ENCODE measurements around the gene CHAC1.

Gene CHAC1

GRCh38 chr15:40925495-40925862 lies 27.8 kb upstream of the CHAC1 start:
- no peak for DNase-seq

GRCh38 chr15:40925863-40926658 lies 27.2 kb upstream of the CHAC1 start:
- no peak for DNase-seq

- DNase-seq, result no peak
Measured at GRCh38 chr15:40926659-40927494, 26.4 kb upstream of the CHAC1 start.

DNA sequence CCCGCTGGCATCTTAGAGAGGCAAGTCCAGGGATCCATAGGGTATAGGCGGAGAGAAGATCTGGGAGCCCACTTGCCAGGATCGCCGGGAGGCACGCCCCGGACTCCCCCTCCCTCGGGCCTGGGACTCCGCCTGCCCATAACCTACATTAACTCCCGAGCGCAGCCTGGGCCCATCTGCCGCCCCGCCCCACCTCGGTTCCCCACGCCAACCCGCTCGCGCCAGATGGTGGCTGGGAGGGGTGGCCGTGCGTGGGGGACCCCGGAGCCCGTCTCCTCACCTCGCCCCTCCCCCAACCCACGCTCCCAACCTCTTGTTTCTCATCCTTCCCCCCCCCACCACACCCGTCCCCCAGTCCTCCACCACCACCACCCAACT lies 25.8 kb upstream of the CHAC1 start:
- DNase-seq, result no peak

- DNase-seq, result no peak
Measured at GRCh38 chr15:40927873-40928806, 25.1 kb upstream of the CHAC1 start.

DNA sequence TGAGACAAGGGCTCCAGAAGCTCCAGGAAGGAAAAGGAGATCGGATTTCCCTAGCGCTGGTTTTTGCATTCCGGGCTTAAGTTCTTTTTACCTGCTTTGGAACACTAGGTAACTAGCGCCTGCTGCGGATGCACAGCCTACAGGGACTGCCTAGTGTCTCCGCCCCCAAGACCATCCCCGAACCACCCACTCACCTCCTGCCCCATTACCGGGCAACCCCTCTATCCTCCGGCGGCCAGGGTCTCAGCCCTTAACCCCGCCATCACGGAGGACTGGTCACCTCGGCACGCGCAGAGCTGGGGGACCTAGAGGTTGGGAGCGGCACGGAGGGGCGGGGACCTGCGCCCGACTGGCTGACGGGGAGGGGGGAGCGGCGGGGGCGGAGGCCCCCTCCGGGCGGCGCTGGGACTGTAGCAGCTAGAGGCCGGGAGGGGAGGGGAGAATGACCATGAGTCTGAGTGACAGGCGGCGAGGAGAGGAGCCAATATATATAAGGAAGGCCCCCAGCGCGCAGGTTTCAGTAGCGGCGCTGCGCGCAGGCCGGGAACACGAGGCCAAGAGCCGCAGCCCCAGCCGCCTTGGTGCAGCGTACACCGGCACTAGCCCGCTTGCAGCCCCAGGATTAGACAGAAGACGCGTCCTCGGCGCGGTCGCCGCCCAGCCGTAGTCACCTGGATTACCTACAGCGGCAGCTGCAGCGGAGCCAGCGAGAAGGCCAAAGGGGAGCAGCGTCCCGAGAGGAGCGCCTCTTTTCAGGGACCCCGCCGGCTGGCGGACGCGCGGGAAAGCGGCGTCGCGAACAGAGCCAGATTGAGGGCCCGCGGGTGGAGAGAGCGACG lies 24.2 kb upstream of the CHAC1 start, which contains the start of gene DLL4:
DLL4 (plus strand) TSS at position 520 of the 839 bp plus-strand sequence. CDS start 329 bp downstream, outside the sequence.
- DNase-seq, result peak; percentile 77

DNA sequence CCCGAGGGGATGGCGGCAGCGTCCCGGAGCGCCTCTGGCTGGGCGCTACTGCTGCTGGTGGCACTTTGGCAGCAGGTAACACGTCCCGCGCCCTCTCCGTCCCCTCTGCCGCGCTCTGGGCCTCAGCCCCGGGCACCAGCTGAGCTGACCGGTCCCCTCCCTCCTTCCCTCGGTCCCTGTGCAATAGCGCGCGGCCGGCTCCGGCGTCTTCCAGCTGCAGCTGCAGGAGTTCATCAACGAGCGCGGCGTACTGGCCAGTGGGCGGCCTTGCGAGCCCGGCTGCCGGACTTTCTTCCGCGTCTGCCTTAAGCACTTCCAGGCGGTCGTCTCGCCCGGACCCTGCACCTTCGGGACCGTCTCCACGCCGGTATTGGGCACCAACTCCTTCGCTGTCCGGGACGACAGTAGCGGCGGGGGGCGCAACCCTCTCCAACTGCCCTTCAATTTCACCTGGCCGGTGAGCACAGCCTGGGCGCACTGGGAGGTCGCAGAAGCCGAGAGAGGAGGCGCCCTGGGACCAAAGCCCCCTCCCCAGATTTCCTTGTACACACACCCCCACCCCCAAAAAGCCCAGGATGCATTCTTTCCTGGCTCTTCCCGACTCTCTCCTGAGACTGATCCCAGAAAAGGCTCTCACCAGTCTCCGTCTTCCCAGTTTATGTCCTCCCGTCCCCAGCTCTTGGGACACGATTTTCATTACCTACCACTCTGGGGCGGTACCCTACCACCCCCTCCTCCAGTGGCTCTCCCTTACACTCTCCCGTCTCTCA lies 23.4 kb upstream of the CHAC1 start:
- DNase-seq, result peak; percentile 77

- DNase-seq, result peak; percentile 67
Measured at GRCh38 chr15:40930430-40931299, 22.6 kb upstream of the CHAC1 start.

GRCh38 chr15:40931300-40932142 lies 21.8 kb upstream of the CHAC1 start:
- DNase-seq, result no peak

DNA sequence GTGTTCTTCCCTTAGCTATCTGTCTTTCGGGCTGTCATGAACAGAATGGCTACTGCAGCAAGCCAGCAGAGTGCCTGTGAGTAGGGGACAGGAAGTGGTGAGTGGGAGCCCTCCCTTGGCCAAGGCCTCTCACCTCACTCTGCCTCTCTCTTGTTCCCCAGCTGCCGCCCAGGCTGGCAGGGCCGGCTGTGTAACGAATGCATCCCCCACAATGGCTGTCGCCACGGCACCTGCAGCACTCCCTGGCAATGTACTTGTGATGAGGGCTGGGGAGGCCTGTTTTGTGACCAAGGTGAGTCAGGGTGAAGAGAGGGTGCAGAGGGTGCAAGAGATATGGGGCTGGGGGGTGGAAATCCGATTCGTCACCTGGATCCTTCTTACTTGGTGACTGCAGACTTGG lies 21.1 kb upstream of the CHAC1 start:
- DNase-seq, result no peak

DNA sequence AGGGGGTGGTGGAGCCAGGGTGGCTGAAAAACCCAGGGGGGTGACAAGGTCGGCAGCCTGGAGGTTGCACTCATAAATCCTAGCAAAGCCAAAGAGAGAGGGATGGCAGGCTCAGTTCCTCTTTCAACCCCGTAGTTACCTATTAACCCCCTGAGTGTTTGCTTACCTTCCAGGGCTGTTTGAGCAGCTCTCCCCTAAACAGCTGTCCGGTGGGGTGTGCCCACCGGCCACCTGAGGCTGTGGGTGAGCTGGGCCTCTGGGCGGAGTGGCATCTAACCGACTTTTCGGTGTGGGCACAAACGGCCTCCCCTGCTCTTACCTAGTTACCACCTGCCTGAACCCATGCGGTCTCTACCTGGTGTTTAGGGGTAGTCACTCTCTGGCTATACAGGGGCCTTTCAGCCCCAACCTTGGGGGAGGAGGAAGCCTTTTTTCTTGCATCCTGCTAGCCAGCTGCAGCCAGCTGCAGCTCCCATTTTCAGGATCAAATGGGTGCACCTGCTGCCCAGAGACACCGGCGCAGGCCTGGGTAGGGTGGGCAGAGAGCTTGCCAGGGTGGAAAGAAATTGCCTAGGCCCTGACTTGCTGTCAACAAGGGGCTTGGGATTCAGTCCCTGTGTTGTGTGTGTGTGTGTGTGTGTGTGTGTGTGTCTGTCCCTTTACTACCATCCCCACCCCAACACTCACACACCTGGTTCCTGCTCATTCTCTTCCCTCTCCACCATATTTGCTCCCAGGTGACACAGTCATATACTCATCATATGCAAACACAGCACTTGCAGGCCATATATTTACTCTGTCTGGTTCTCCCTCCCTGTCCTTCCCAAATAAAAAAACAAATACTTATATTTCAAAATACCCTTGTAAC lies 20.4 kb upstream of the CHAC1 start:
- no peak for DNase-seq

DNA sequence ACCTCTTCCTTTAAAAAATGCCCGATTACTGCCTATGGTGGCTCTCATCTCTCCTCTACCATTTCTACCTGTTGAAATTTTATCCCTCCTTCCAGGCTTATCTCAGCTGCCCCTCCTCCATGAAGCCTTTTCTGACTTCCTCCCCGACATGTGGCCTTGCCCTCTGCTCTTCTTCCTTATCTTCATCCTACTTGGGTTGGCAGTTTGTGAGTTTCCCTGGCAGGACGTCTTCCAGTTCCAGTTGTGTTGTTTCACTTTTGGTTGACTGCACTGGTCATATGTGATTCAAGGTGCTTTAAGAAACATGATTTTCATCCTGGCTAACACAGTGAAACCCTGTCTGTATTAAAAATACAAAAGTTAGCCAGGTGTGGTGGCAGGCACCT lies 19.8 kb upstream of the CHAC1 start:
- no peak for DNase-seq

DNA sequence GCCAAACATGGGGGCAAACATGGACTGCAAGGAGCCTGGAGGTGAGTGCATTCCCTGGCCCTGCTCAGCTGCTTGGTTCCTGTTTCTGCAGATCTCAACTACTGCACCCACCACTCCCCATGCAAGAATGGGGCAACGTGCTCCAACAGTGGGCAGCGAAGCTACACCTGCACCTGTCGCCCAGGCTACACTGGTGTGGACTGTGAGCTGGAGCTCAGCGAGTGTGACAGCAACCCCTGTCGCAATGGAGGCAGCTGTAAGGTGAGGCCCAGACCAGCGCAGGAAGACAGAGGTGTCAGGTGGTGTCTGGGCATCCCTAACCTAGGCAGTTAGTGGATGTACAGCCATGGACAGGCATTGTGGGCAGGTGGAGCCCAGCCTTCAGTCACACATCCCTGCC lies 18.8 kb upstream of the CHAC1 start:
- DNase-seq, result no peak

GRCh38 chr15:40936234-40936708 lies 17.0 kb upstream of the CHAC1 start:
- DNase-seq, result no peak

- DNase-seq, result no peak
Measured at GRCh38 chr15:40936709-40937666, 16.3 kb upstream of the CHAC1 start.

DNA sequence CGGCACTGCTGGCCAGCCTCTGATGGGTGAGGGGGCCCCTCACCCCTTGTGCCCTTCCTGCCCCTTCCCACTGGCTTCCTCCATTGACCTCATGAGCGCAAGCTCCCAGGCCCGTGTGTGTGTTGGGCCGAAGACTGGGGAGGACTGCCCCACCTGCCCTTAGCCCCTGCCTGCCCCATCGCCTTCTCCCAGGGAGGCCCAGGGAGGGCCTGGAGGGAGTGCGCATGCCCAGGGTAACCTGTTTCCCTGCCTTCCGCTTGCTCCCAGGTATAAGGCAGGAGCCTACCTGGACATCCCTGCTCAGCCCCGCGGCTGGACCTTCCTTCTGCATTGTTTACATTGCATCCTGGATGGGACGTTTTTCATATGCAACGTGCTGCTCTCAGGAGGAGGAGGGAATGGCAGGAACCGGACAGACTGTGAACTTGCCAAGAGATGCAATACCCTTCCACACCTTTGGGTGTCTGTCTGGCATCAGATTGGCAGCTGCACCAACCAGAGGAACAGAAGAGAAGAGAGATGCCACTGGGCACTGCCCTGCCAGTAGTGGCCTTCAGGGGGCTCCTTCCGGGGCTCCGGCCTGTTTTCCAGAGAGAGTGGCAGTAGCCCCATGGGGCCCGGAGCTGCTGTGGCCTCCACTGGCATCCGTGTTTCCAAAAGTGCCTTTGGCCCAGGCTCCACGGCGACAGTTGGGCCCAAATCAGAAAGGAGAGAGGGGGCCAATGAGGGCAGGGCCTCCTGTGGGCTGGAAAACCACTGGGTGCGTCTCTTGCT lies 15.3 kb upstream of the CHAC1 start:
- DNase-seq, result no peak

All from right hindlimb (tissue), 1 donor.